HG03565 (cell line): ENCODE measurements around the gene TRAF2.
A peak's percentile ranks its signal among the peaks of the same experiment; 100 is the strongest.

Source experiments
- ATAC-seq: cut with Tn5 transposase; IDR thresholded peaks from one replicate; pipeline ENCODE4 v1.9.1; 2021; ENCODE audit warnings: mild to moderate bottlenecking, moderate library complexity; ENCODE audit not compliant: unreplicated experiment

TRAF2 gene

DNA sequence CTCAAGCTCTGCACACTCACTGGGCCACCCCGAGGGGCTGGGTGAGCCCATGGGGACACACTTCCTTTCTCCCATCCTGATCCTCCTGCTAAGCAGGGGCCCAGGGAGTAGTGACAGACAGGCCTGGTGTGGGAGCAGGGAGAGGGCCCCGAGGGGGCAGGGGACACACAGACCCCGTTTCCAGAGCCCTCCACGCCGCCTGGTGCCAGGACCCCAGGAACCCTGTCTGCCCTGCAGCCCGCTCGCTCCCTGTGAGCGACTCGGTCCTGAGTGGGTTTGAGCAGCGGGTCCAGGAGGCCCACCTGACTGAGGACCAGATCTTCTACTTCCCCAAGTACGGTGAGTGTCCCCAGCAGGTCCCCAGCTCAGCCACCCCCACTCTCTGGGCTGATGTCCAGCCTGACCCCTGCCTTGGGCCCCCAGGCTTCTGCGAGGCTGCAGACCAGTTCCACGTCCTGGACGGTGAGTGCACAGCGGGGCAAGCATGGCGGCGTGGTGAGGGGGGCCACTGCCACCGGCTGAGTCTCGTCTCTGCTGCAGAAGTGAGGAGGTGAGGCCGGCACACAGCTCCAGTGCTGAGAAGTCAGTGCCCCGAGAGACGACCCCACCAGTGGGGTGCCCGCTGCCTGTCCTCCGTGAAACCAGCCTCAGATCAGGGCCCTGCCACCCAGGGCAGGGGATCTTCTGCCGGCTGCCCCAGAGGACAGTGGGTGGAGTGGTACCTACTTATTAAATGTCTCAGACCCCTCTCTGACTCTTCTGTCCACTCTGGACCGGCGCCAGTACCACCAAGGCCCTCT, 60.1 kb downstream of the TRAF2 start:
- no peak for ATAC-seq

DNA sequence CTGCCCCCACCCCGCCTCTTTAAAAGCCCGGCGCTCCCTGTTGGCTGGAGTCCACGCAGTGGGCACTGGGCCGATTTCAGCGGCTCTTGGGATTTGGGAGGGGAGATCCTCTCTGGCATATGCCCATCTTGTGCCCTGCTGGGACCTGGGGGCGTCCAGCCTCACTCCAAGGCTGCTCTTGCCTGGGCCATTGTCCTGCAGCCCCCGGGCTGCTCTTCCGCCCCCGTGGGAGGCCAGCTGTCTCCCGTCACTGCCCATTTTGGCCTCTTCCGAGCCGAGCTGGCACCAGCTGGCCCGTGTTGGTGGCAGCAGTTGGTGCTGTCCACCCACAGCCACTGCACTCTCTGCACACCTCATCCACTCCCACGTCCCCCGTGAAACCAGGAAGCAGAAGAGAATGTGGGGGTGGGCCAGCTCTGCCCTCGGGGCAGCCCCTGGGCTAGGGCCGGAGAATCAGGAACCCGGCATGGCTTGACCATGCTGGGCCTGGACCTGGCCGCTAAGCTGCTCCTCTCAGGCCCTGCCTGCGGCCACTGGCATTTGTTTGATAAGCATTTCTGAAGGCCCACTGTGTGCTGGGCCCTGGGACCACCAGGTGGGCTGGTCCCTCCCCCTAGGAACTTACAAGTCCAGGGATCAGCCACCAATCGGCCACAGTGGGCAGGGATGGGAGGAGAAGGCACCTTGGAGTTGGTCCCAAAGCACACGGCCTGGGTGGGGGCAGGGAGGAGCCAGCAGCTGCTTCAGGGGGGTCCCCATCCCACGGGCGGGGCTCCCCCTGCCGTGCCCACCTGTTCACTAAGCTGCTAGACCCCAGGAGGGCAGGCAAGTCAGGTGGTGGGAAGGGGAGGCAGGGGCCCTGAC, 60.9 kb downstream of the TRAF2 start:
- no peak for ATAC-seq

DNA sequence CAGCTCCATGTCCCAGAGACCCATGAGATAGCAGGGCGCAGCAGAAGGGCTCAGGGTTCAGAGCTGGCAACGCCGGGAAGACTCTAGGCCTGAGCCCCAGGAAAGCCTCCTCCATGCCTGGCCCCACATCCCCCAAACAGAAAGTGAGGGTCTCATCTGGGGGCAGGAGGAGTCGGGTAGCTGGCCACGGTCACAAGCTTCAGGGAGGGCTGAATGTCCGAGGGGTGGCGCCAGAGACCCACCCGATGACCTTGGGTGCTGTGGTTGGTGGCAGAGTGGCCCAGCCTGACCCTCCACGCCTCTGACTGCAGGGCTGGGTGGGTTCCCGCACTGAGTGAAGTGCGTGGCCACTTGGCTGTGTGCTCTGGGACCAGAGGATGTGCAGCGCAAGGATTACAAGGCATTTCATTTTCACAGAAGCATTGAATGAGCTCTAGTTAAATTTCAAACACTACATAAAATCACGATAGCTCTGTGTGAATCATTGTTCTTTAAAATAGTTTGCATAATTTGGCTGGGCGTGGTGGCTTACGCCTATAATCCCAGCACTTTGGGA, 61.7 kb downstream of the TRAF2 start:
- ATAC-seq = no peak

DNA sequence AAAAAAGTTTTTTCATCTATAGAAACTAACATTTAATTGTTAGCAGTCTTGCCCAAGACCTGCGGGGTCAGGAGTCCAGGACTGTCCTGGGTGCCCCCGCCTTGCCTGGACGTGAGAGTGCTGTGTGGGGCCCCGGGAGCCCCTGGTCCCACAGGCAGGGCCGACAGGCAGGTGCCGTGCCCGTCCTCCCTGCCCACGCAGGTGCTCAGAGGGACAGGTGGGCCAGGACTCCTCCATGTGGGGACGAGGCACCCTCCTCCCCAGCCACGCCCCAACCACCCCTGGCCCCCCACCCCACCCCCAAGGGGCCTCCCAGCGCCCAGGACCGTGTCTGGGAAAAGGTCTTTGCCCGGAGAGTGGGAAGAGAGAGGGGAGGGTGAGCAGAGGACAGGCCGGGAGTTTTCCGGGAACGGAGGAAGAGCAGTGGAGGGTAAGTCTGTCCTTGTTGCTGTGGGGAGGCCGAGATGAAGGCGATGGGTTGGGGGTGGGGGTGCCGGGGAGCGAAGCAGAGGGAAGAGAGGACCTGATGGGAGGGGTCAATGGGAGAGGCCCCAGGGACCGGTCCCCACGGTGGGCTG, 63.0 kb downstream of the TRAF2 start:
- ATAC-seq = no peak

DNA sequence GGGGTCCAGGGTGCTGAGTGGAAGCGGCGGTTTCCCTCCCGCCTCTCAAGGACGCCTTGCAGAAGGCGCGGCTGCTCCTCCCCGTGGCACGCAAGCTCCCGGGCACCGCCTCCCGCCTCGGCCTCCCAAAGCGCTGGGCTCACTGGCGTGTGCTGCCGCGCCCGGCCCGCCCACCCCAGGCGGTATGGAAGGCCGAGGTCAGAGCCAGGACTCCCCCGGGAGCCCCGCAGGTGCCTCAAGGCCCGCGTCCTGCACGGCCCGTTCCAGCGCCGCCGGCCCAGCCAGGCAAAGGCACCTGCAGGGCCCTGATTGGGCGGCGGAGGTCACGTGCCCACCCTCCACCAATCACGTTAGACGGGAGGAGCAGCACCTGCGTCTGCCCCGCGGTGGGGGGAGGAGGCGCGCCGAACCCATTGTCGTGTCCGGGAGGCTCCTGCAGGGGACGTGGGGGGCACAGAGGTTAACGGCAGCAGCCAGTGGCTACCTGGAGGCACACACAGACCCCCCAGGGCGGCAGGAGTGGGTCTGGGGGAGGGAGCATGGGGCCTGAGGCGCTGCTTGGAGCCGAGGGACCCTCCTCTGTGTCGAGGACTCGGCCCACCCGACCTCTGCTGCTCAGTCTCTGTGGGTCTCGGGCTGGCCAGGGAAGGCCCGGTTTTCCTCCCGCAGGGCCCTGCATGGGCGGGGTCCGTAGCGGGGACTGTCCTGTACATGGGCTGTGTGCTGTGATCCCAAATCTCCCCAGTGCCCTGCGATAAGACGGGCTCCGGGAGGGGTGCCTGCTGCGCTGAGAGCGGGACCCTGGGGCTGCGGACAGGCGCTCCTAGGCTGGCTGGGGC, 63.7 kb downstream of the TRAF2 start:
- ATAC-seq = peak; percentile 70

DNA sequence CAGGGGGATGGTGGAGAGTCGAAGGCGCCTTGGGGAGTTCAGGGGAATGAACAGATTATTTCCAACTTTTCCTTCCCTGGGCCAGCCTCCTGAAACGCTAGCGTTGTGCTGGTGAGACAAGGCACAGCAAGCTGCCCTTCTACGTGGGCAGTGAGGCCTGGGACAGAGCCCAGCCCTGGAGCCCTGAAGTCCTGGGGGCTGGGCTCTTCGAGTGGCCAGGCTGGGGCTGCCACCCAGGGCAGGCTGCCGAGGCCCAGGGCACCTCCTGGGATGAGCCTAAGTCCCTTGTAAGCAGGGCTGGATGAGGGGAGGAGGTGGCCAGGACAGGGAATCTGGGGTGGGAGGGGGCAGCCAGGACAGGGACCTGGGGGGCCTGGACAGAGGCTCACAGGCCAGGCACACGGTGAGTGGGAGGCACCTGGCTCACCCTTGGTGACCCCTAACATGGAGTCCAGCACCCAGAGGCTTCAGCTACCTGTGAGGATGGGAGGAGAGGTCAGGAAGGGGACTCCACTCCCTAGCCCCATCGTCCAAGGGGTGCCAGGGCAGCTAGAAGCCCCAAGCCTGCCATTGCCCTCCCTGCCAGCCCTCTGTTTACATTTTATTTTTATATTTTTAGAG, 64.5 kb downstream of the TRAF2 start:
- ATAC-seq = no peak

DNA sequence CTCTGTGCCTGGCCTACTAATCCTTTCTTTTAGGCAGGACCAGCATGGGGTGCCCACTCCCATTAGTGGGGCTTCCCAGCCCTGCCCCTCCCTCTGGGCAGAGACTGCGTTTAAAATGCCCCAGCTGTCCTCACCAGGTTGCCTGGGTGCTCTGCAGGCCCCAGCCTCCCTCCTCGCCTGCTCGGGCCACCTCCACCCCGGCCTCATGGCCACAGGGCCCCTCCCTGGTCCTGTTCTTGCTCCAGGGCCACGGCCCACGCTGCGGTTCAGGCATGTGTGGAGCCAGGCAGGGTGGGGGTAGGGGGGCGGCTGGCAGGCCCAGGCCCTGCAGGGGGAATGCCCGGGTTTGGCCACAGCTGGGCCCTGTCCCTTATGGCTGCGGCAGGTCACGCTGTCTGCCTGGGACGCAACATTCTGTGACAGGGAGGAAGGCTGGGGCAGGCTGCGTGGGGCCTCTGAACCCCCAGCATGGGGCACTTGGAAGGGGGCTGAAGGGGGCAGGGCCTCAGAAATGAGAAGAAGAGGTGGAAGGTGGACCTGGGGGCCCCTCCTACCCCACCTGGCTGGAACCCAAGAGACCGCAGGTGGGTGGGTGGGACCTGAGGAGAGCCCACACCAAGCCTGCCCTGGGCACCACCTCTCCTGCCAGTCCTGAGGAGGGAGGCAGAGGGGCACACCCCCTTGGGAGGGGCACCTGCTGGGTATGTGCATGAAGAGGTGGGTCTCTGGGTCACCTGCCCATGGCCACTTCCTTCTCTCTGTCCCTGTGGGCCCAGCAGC, 65.4 kb downstream of the TRAF2 start, which contains the start of gene LCN12:
LCN12 (plus strand) TSS at position 733 of the 780 bp plus-strand sequence. CDS start 55 bp downstream, outside the sequence.
- ATAC-seq = no peak

DNA sequence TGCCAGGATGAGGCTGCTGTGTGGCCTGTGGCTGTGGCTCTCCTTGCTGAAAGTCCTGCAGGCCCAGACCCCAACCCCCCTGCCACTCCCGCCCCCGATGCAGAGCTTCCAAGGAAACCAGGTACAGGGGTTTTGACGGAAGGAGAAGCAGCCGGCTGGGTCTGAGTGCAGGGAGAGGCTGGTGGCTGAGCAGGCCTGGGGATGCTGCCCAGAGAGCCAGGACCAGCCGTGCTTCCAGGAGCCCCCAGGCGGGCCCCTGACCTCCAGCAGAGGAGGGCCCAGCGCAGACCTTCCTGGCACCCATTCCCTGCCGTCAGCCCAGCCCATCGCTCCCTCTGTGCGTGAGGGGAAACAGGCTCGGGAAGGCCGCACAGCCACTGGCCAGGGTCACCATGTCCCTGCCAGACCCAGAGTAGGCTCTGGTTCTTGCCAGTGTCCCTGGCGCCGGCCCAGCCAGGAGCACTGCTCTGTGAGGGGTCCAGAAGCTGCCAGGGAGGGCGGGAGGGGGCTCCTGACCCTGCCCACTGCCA, 66.1 kb downstream of the TRAF2 start:
- ATAC-seq = no peak

DNA sequence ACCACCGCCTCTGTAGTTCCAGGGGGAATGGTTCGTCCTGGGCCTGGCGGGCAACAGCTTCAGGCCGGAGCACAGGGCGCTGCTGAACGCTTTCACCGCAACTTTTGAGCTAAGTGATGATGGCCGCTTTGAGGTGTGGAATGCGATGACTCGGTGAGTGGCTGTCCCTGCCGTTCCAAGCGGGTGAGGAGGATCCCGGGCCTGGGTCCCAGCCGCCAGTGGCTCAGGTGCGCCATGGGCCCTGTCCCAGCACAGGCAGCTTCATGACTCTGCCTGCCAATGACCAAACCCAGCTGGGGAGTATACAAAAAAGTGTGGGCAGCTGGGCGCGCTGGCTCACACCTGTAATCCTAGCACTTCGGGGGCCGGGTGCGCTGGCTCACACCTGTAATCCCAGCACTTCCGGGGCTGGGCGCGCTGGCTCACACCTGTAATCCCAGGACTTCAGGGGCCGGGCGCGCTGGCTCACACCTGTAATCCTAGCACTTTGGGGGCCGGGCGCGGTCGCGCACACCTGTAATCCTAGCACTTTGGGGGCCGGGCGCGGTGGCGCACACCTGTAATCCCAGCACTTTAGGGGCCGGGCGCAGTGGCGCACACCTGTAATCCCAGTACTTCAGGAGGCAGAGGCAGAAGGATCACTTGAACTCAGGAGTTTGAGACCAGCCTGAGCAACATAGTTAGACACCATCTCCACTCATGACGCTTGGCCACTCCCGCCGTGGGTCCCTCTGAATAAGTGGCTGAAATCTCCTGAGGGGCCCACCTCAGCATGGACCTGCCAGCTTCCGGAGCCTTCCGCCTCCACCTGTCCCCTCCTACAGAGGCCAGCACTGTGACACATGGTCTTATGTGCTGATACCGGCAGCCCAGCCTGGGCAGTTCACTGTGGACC, 66.8 kb downstream of the TRAF2 start:
- ATAC-seq = no peak

DNA sequence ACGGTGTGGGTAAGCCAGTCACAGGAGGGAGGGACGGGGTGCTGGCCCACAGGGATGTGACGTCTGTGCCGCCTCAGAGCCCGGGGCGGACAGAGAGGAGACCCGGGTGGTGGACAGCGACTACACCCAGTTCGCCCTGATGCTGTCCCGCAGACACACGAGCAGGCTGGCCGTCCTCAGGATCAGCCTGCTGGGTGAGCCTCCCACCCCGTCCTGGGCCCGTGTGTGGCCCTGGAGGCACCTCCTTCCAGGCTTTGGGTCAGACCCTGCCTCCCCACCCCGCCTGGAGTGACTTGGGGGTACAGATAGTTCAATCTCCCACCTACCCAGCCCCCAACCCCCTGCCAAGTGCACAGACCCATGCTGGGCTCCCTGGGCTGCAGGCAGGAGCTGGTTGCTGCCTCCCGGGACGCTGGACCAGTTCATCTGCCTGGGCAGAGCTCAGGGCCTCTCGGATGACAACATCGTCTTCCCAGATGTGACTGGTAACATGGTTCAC, 67.5 kb downstream of the TRAF2 start:
- ATAC-seq = no peak

DNA sequence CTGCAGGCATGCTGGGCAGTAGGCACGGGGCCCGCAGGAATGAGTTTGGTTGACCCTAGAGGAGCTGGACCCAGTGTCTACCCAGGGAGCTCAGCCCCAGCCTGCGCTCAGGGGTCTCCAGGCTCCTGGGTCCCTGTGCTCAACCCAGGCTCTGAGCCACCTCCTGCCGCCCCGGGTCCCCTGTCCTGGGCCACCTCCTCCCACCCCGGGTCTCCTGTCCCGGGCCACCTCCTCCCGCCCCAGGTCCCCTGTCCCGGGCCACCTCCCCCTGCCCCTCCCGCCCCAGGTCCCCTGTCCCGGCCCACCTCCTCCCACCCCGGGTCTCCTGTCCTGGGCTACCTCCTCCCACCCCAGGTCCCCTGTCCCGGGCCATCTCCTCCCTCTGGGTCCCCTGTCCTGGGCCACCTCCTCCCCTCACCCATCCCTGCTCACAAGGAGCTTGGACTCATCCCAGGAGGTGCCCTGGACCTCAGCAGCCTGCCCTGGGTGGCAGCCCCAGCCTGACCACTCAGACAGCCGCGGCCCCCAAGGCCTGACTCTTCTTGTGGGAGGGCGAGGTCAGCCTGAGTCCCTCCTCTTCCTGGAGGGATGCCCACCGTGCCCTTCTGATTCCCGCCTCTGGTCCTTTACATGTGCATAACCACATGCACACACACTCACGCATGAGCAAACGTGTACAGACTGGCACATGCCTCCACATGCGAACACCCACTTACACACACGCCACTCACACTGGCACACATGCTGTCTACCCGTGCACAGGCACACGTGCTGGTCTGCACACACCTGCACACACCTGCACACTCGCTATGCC, 68.2 kb downstream of the TRAF2 start:
- ATAC-seq = no peak

DNA sequence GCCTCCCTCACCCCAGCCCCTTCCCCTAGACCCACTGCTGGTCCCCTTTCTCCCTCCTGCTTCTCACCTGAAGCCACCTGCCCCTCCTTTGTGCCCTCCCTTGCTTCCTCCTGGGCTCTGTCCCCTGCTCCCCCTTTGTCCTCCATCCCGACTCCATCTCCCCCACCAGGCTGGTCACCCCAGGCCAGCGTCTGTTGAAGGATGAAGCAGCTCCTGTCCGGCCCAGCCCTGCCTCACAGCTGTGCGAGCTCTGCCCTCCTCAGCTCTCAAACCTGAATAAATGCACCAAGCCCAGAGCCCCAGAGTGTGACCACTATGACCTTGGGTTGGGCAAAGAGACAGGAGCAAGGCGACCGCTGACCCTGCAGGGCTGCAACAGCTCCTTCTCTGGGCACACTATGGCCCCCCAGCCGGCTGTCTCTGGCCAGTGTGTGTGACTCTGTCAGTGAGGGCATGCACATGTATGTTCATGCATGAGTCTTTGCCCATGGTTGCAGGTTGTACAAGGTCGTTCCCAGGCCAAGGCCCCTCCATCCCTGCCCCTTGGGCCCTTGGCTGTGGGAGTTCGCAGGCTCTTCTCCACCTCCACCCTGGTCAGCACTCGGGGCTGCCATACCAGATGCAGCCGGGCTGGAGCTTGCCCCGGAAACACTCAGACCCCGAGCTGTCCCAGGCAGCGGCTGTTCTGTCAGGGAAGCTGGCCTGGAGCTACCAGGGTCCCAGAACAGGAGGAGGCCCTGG, 69.1 kb downstream of the TRAF2 start:
- no peak for ATAC-seq

DNA sequence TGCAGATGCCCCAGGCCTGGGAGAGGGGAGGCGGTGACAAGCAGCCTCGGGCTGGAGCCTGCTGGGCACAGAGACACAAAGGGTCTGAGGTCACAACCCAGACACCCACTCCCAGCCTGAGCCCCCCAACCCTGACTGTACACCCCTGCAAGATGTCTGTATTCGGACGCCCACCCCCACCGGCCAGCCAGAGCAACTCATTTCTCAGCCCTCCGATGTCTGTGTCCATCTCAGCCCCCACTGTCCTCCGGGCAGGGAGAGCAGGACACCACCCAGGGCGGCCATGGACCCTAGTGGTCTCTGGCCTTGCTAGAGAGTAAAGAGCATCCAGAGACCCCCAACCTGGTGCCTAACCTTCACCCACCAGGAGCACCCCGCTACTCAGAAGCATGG, 69.6 kb downstream of the TRAF2 start:
- no peak for ATAC-seq

DNA sequence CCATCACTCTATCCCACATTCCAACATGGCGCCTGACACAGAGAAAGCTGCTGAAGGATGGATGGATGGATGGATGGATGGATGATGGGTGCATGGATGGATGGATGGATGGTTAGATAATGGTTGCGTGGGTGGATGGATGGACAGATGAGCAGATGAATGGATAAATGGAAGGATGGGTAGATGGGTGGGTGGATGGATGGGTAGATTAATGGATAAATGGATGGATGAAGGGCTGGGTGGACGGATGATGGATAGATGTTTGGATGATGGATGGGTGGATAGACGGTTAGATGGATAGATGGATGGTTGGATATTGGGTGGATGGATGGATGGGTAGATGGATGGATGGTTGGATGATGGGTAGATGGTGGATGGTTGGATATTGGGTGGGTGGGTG, 70.3 kb downstream of the TRAF2 start:
- no peak for ATAC-seq

DNA sequence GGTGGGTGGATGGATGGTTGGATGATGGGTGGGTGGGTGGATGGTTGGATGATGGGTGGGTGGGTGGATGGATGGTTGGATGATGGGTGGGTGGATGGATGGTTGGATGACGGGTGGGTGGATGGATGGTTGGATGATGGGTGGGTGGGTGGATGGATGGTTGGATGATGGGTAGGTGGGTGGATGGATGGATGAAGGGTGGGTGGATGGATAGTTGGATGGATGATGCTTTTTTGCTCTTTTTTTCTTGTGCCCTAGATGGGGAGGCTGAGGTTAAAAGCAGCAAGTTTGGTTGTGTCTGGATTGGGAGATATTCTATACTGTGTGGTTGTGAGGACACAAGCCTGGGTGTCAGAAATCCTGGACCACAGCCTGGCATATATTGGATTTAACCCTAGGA, 71.1 kb downstream of the TRAF2 start:
- no peak for ATAC-seq

DNA sequence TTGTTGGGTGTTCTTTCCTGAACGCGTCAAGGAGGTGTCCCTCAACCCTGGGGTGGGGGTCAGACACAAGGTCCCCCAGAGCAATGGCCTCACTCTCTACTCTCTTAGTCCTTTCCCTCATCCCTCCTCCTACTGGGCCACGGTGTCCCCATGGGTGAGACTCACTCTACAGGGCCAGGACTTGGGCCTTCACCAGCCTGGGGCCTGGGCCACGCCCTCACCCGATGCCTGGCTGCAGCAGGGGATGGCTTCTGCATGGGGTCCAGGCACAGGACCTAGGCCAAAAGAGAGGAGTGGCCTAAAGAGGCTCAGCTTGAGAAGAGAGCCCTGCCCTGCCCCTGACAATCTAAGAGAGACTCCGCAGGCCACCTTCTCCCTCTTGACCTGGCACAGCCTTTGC, 71.6 kb downstream of the TRAF2 start:
- ATAC-seq = no peak
